22Rv1 (cell line): ENCODE measurements around the gene FHIT.

Source experiments
- H3K27ac ChIP-seq: fragments of 450-650 bp; 2 replicates; pipeline ENCODE4 v1.5.1; 2017
- ZFX ChIP-seq: fragments of 450-650 bp; IDR thresholded peaks from 2 replicates; pipeline ENCODE4 v1.6.1; 2017; ENCODE audit warnings: antibody characterized with exemption, borderline replicate concordance
- TF ChIP-seq, protein P1 (sequence below): fragments of 450-650 bp; IDR thresholded peaks from 2 replicates; pipeline ENCODE4 v1.5.1; 2017; ENCODE audit warnings: mild to moderate bottlenecking

FHIT gene

DNA sequence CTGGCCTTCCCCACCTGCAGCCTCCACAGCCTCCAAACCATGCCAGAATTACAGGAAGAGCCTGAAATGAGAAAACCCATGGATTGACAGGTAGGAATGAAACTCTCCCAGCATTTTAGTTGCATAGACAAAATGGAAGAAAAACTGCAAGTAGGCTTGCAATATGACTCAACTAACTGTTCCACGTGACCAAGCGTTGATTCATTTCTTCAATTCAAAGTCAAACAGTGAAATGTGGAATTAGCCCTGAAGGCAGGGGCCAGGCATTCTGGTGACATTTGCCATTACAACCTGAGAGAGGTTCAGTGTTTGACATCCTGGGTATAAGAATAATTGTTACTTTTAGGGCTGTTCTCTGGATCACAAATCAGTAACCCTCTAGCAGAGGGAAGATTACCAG is 1525.0 kb downstream of the FHIT start:
- TF ChIP-seq ZFX = no peak
- TF ChIP-seq, protein P1, sequence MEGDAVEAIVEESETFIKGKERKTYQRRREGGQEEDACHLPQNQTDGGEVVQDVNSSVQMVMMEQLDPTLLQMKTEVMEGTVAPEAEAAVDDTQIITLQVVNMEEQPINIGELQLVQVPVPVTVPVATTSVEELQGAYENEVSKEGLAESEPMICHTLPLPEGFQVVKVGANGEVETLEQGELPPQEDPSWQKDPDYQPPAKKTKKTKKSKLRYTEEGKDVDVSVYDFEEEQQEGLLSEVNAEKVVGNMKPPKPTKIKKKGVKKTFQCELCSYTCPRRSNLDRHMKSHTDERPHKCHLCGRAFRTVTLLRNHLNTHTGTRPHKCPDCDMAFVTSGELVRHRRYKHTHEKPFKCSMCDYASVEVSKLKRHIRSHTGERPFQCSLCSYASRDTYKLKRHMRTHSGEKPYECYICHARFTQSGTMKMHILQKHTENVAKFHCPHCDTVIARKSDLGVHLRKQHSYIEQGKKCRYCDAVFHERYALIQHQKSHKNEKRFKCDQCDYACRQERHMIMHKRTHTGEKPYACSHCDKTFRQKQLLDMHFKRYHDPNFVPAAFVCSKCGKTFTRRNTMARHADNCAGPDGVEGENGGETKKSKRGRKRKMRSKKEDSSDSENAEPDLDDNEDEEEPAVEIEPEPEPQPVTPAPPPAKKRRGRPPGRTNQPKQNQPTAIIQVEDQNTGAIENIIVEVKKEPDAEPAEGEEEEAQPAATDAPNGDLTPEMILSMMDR = no peak
- no peak overlapping the region for H3K27ac ChIP-seq

DNA sequence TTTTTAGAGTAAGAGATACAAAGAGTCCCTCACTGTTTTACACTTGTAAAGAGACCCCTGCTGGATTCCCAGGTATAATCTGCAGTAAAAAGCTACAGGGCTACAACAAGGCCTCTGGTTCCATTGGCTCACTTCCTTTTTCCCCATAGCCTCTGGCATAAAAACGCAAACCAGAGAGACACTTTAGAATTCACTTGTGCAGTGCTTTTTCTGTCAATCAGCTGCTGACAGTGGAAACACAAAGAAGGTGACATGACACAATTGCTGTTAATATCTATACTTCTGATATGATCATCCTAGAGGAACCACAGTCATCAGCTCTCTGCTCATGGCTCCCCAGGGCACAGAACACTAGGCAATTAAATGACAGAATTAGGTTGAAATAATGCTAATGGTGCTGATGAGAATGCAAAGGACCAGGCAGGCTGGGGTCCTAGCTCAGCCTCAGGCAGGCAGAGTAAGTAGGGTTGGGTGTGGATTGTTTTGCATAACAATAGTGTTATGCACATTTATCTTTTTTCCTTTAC is 1533.5 kb downstream of the FHIT start:
- no peak for TF ChIP-seq ZFX
- TF ChIP-seq, protein P1 = no peak
- no peak overlapping the region for H3K27ac ChIP-seq

DNA sequence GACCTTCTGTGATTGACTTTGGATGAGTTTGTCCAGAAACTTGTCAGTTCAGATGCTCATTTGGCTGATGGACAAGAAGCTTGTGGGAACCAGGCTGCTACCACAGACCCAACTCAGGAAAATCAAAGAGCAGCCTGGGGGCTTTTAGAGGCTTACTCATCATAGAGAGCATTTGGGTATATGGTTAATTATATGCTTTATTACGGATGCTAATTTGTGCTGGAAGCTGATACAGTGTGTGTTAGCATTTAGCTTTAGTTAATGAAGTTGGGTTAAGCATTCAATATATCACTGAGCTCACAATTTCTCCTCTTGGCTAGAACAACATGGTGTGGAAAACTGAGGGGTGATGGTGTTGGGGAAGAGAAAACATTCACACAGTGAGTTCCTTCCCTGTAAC is 1537.2 kb downstream of the FHIT start:
- TF ChIP-seq ZFX = no peak
- TF ChIP-seq, protein P1 = no peak
- no peak overlapping the region for H3K27ac ChIP-seq

GRCh38 chr3:59710554-59710953 is 1540.7 kb downstream of the FHIT start:
- H3K27ac ChIP-seq = no peak overlapping the region
- TF ChIP-seq, protein P1 = no peak
- no peak for TF ChIP-seq ZFX

- TF ChIP-seq, protein P1 = no peak
- TF ChIP-seq ZFX = no peak
- no peak overlapping the region for H3K27ac ChIP-seq
These were observed 1541.3 kb downstream of the FHIT start for GRCh38 chr3:59709702-59710553.

DNA sequence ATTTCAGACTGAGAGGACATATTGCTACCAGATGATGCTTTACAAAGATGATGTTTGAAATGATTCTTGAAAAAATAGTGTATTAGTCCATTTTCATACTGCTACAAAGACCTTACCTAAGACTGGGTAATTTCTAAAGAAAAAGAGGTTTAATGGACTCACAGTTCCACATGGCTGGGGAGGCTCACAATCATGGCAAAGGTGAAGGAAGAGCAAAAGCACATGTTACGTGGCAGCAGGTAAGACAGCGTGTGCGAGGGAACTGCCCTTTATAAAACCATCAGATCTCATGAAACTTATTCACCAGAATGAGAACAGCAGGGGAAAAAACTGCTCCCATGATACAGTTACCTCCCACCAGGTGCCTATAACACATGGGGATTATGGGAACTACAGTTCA is 1543.0 kb downstream of the FHIT start:
- no peak for TF ChIP-seq ZFX
- TF ChIP-seq, protein P1 = no peak
- H3K27ac ChIP-seq = no peak overlapping the region

GRCh38 chr3:59704292-59704691 is 1547.0 kb downstream of the FHIT start:
- TF ChIP-seq, protein P1 = no peak
- no peak for TF ChIP-seq ZFX
- H3K27ac ChIP-seq = no peak overlapping the region
